Tibial nerve (tissue), 4 donors: ENCODE data around the gene RTCA.

Source experiments
- EP300 ChIP-seq, 2 donors: sonication (generic); formaldehyde crosslinking; IDR thresholded peaks; one replicate each; pipeline ENCODE4 v1.6.1; 2017; ENCODE audit warnings: antibody characterized with exemption in 2 of 2, mild to moderate bottlenecking in 1 of 2
- TF ChIP-seq, protein P1 (sequence below), 5 experiments: fragments of 200-600 bp in 3 of 5; fragments of 450-650 bp in 2 of 5; sonication (generic) in 3 of 5; IDR thresholded peaks; one replicate each; pipeline ENCODE4 v1.5.1; 2016 to 2019; ENCODE audit warnings: antibody characterized with exemption in 5 of 5, mild to moderate bottlenecking in 3 of 5, moderate library complexity in 2 of 5

GRCh38 chr1:100300691-100301090 lies 34.7 kb downstream of the RTCA start:
- TF ChIP-seq, protein P1, sequence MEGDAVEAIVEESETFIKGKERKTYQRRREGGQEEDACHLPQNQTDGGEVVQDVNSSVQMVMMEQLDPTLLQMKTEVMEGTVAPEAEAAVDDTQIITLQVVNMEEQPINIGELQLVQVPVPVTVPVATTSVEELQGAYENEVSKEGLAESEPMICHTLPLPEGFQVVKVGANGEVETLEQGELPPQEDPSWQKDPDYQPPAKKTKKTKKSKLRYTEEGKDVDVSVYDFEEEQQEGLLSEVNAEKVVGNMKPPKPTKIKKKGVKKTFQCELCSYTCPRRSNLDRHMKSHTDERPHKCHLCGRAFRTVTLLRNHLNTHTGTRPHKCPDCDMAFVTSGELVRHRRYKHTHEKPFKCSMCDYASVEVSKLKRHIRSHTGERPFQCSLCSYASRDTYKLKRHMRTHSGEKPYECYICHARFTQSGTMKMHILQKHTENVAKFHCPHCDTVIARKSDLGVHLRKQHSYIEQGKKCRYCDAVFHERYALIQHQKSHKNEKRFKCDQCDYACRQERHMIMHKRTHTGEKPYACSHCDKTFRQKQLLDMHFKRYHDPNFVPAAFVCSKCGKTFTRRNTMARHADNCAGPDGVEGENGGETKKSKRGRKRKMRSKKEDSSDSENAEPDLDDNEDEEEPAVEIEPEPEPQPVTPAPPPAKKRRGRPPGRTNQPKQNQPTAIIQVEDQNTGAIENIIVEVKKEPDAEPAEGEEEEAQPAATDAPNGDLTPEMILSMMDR (IDR thresholded peaks at IDR 0.05), result no peak
- no peak for TF ChIP-seq EP300 (IDR thresholded peaks at IDR 0.05)
